Measurements from ENCODE around the gene COL5A1.

The COL5A1 gene

GRCh38 chr9:134887219-134887618 lies 245.6 kb downstream of the COL5A1 start:
- DNase-seq, result no peak

DNA sequence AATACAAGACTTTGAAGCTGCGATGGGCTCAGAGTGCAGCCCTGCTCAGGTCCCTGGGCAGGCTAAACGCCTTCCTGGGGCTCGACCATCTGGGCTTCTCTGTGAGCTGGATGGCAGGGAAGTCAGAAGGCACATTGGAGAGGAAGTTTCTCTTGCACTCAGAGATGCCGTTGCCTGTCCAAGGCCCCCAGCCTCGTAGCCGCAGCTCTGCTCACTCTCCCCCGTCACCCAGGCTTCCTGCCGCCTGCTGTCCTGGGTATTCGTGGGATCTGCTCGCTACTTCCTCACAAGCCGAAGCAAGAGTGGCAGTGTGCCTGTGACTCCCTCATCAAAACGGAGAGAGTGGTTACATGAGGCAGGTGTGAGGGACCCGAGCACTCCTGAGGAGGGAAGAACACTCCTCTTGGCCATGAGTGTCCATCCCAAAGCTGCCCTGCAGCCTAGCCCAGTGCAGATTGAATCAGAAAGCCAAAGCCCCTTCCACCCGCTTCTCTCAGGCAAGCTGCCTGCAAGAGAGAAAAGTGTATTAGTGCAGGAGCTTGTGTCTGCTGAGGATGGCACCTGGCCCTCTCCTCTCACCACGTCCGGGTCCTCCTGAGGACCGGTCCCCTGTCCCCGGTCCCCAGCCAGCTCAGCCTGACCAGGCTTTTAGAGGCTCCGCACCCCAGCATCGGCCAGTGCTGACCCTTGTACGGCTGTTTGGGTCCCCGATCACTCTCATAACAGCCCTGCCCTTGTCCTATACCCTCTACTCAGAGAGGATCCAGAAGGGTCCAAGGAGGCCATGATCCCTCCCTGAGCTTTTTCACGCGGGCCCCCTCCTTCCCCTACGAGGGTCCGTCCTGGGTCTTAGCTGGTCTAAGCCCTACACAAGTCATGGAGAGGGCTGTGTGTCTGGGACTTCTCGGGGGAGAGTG lies 246.3 kb downstream of the COL5A1 start:
- no peak for DNase-seq

DNA sequence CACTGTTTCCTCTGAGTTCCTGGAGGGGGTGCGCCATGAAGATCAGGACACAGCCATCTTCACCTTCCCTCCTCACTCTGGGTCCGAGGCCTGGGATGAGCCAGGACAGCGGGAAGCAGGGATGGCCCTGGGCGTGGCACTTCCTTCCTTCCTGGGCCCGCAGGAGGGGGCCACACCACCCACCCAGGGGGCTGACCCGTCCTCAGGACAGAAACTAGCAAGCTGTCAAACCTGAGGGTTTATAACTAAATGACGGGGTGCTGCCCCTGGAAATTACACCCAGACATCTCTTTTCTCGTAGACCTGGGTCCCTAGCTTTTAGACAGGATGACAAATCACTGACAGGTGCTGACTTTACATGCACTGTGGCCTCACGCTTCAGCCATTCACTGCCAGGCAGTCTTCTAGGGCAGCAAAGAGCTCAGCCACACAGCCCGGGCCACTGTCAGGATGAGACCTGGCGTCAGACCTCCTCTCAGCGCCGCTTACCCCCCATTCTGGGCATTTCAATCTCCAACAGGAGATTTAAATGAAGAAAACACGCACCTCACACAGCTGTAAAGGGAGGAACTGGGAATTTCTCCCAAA lies 247.1 kb downstream of the COL5A1 start:
- DNase-seq, result no peak

DNA sequence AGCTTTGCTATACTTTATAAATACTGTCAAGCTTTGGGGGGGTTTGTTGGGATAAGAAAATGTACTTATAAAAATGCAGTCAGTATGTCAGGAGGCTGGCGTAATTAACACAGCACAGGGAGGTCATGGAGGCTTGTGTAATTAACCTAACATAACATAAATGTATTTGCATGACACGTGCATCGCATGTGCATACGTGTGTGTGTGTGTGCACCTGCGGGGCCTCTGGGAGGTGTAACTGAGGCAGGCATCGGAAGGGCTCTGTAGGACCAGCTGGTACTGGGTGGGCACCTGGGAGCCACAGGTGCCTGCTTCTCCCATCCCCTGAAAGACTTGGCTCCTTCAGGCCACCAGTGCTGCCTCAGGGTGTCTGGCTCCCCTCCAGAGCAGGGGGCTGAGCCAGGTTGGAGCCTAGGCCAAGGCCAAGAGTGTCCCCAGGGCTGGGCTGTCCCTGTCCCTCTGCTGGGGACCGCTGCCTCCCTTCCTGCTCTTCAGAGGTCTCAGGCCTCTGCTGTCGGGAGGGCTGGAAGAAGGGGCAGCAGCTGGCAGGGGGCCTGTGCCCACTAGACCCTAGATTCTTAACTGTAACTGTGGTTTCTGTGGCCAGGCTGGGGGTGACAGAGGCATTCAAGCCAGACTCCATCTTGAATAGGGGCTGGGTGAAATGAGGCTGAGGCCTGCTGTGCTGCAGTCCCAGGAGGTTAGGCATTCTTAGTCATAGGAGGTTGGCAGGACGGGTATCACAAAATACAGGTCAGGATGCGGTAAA lies 248.0 kb downstream of the COL5A1 start:
- DNase-seq, result no peak

- no peak for DNase-seq
These were observed 248.5 kb downstream of the COL5A1 start for GRCh38 chr9:134890155-134890495.

GRCh38 chr9:134891053-134891452 lies 249.4 kb downstream of the COL5A1 start:
- no peak for DNase-seq

GRCh38 chr9:134891713-134892112 lies 250.1 kb downstream of the COL5A1 start:
- no peak for DNase-seq

DNA sequence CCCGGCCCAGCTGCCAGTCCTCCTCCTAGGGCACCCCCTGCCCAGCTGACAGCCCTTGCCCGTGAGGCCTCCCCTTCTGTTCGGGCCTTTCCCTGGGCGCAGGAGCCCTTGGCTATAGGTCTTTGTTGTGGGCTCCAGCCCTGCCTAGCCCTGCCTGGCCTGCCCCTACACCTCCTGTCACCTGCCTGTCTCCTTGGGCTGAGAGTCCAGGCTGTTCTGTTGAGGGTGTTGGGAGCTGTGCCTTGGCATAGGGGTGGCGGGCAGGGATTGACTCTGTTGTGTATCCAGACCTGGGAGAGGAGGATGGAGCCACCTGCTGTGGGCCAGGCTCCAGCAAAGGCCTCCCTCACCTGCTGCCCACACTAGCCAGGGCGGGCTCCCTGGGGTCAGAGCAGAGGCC lies 250.6 kb downstream of the COL5A1 start:
- no peak for DNase-seq

DNA sequence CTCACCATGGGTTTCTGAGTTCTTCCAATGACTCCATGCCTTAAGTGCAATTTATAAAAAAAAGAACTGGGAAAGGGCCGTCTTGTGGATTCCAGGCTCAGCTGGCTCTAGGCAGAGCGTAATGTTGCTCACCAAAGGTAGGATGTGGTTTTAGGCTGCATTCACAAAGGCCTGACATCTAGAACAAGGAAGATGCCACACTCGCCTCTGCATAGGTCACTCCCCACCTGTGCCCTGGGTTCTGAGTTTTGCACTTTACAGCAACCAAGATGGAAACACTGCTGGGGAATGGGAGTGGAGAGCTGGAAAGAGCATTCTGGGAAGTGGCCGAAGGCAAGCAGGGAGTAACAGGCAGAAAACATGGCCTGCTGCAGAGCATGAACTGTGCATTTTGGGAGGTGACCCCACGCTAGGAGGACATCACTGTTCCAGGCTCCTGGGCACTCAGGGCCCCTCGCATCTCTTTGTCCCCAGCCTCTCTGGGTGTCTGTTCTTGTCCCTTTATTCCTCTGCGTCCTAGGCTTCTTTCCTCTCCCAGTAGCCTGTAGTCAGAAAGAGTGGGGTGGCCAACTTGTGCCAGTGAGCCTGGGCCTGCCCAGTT lies 251.3 kb downstream of the COL5A1 start:
- DNase-seq, result no peak

Data from CD4-positive, alpha-beta T cell treated with Interleukin-4 for 4 hours (primary cell).